SK-N-SH treated with all-trans-retinoic acid at 6 μM for 48 hours (cell line): ENCODE results near the gene CFL1.

Experiments used
- ATAC-seq: fragments of 200-7000 bp; cut with Tn5 transposase; 3 replicates; pipeline ENCODE4 v1.9.1; 2020; ENCODE audit warnings: mild to moderate bottlenecking, moderate library complexity
- ARNTL ChIP-seq: fragments of 450-650 bp; formaldehyde crosslinking; IDR thresholded peaks from 2 replicates; pipeline ENCODE4 v1.5.0; 2020; ENCODE audit warnings: low read depth, mild to moderate bottlenecking, moderate library complexity, borderline replicate concordance
- BACH2 ChIP-seq: fragments of 250-450 bp; sonication (Bioruptor Pico); IDR thresholded peaks from 2 replicates; pipeline ENCODE4 v1.9.0; 2021; ENCODE audit warnings: mild to moderate bottlenecking, borderline replicate concordance
- CREB5 ChIP-seq: fragments of 250-450 bp; sonication (Bioruptor Pico); IDR thresholded peaks from 2 replicates; pipeline ENCODE4 v1.5.1; 2020; ENCODE audit warnings: low read depth, mild to moderate bottlenecking, moderate library complexity
- CSDC2 ChIP-seq: fragments of 250-450 bp; sonication (Bioruptor Pico); IDR thresholded peaks from 2 replicates; pipeline ENCODE4 v1.5.0; 2020; ENCODE audit warnings: mild to moderate bottlenecking, moderate library complexity
- CSRNP3 ChIP-seq: fragments of 250-450 bp; sonication (Bioruptor Pico); IDR thresholded peaks from 2 replicates; pipeline ENCODE4 v1.5.1; 2021; ENCODE audit warnings: mild to moderate bottlenecking, moderate library complexity
- ESRRG ChIP-seq: fragments of 250-450 bp; sonication (Bioruptor Pico); IDR thresholded peaks from 2 replicates; pipeline ENCODE4 v1.6.1; 2021; ENCODE audit warnings: mild to moderate bottlenecking
- GLIS3 ChIP-seq: fragments of 250-450 bp; sonication (Bioruptor Pico); IDR thresholded peaks from 2 replicates; pipeline ENCODE4 v1.5.0; 2020; ENCODE audit warnings: mild to moderate bottlenecking, moderate library complexity
- OSR1 ChIP-seq: fragments of 250-450 bp; sonication (Bioruptor Pico); IDR thresholded peaks from 2 replicates; pipeline ENCODE4 v1.8.0; 2022; ENCODE audit warnings: moderate library complexity, mild to moderate bottlenecking, inconsistent platforms
- PATZ1 ChIP-seq: fragments of 250-450 bp; sonication (Bioruptor Pico); IDR thresholded peaks from 2 replicates; pipeline ENCODE4 v1.8.0; 2020; ENCODE audit warnings: mild to moderate bottlenecking, moderate library complexity, borderline replicate concordance
- PPARA ChIP-seq: fragments of 250-450 bp; sonication (Bioruptor Pico); IDR thresholded peaks from 2 replicates; pipeline ENCODE4 v1.5.0; 2020; ENCODE audit warnings: mild to moderate bottlenecking, borderline replicate concordance
- RARB ChIP-seq: fragments of 250-450 bp; sonication (Bioruptor Pico); IDR thresholded peaks from 2 replicates; pipeline ENCODE4 v1.8.0; 2021; ENCODE audit warnings: mild to moderate bottlenecking, moderate library complexity
- SNAI2 ChIP-seq: fragments of 250-450 bp; sonication (Bioruptor Pico); IDR thresholded peaks from 2 replicates; pipeline ENCODE4 v1.5.0; 2020; ENCODE audit warnings: mild to moderate bottlenecking, moderate library complexity
- TCF4 ChIP-seq: fragments of 250-450 bp; sonication (Bioruptor Pico); IDR thresholded peaks from 2 replicates; pipeline ENCODE4 v1.8.0; 2021; ENCODE audit warnings: mild to moderate bottlenecking, moderate library complexity, borderline replicate concordance
- TOX ChIP-seq: fragments of 250-450 bp; sonication (Bioruptor Pico); IDR thresholded peaks from 2 replicates; pipeline ENCODE4 v1.8.0; 2021; ENCODE audit warnings: mild to moderate bottlenecking, moderate library complexity, borderline replicate concordance
- ZFP3 ChIP-seq: fragments of 250-450 bp; sonication (Bioruptor Pico); IDR thresholded peaks from 2 replicates; pipeline ENCODE4 v1.5.0; 2020; ENCODE audit warnings: mild to moderate bottlenecking, moderate library complexity
- ZFP30 ChIP-seq: fragments of 450-650 bp; formaldehyde crosslinking; IDR thresholded peaks from 2 replicates; pipeline ENCODE4 v1.5.0; 2022; ENCODE audit warnings: mild to moderate bottlenecking, moderate library complexity
- ZNF565 ChIP-seq: fragments of 450-650 bp; formaldehyde crosslinking; conservative IDR thresholded peaks from 2 replicates; pipeline ENCODE4 v1.5.0; 2020; ENCODE audit warnings: low read depth, mild to moderate bottlenecking, moderate library complexity
- ZNF70 ChIP-seq: fragments of 450-650 bp; formaldehyde crosslinking; IDR thresholded peaks from 2 replicates; pipeline ENCODE4 v1.5.0; 2020; ENCODE audit warnings: mild to moderate bottlenecking, moderate library complexity
- ZNF8 ChIP-seq: fragments of 450-650 bp; formaldehyde crosslinking; IDR thresholded peaks from 2 replicates; pipeline ENCODE4 v1.5.0; 2020; ENCODE audit warnings: mild to moderate bottlenecking, moderate library complexity

The CFL1 gene

GRCh38 chr11:65885231-65885630, 27.3 kb upstream of the CFL1 start:
- ATAC-seq = no peak
- TF ChIP-seq RARB (CRISPR knock-in tag) (no peak), CSDC2 (CRISPR knock-in tag) (no peak), TCF4 (CRISPR knock-in tag) (no peak), ZNF565 (no peak)

- peak; percentile 30 for ATAC-seq
- TF ChIP-seq PATZ1 (CRISPR knock-in tag) (0 out of 2 replicates have a peak, but pooled peaks have one; percentile 22), CREB5 (CRISPR knock-in tag) (no peak)
Observed at GRCh38 chr11:65884716-65885092, 26.7 kb upstream of the CFL1 start.

GRCh38 chr11:65883786-65884715, 26.1 kb upstream of the CFL1 start:
- TF ChIP-seq PPARA (CRISPR knock-in tag) (no peak), ZFP30 (no peak), TOX (CRISPR knock-in tag) (no peak), TCF4 (CRISPR knock-in tag) (no peak), RARB (CRISPR knock-in tag) (no peak), ESRRG (no peak), ZFP3 (CRISPR knock-in tag) (no peak), OSR1 (CRISPR knock-in tag) (no peak), CSDC2 (CRISPR knock-in tag) (no peak)
- ATAC-seq = no peak

DNA sequence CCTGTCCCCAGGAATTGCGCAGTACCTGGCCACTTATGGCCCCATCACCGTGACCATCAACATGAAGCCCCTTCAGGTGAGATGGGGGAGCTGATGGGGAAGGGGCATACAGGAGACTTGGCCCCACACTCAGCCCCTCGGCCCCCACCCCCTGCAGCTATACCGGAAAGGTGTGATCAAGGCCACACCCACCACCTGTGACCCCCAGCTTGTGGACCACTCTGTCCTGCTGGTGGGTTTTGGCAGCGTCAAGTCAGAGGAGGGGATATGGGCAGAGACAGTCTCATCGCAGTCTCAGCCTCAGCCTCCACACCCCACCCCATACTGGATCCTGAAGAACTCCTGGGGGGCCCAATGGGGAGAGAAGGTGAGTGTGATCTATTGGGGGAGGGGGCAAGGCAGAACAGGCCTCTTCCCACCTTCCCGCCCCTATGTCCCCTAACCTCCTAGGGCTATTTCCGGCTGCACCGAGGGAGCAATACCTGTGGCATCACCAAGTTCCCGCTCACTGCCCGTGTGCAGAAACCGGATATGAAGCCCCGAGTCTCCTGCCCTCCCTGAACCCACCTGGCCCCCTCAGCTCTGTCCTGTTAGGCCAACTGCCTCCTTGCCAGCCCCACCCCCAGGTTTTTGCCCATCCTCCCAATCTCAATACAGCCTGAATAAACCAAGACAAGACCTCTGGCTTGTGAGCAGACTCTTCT, 25.2 kb upstream of the CFL1 start:
- ATAC-seq = no peak
- TF ChIP-seq GLIS3 (CRISPR knock-in tag) = no peak
- TF ChIP-seq SNAI2 (CRISPR knock-in tag) = no peak
- no peak for TF ChIP-seq CSDC2 (CRISPR knock-in tag)
- no peak for TF ChIP-seq ARNTL

- ATAC-seq = no peak
- TF ChIP-seq ZNF565 (no peak), TOX (CRISPR knock-in tag) (no peak), CSRNP3 (CRISPR knock-in tag) (no peak), BACH2 (CRISPR knock-in tag) (no peak), ESRRG (no peak), ZNF70 (CRISPR knock-in tag) (no peak), ZNF8 (CRISPR knock-in tag) (no peak)
Observed at GRCh38 chr11:65882120-65883057, 24.4 kb upstream of the CFL1 start.
